ENCODE measurements around the gene ADPRS. TPM values are rescaled to one million over a fixed set of nuclear protein-coding genes. Genes with fewer than 3 reads are reported as not detected.

Gene ADPRS
- total RNA-seq, 1 experiment from 2014 or later, result 30.0 TPM

DNA sequence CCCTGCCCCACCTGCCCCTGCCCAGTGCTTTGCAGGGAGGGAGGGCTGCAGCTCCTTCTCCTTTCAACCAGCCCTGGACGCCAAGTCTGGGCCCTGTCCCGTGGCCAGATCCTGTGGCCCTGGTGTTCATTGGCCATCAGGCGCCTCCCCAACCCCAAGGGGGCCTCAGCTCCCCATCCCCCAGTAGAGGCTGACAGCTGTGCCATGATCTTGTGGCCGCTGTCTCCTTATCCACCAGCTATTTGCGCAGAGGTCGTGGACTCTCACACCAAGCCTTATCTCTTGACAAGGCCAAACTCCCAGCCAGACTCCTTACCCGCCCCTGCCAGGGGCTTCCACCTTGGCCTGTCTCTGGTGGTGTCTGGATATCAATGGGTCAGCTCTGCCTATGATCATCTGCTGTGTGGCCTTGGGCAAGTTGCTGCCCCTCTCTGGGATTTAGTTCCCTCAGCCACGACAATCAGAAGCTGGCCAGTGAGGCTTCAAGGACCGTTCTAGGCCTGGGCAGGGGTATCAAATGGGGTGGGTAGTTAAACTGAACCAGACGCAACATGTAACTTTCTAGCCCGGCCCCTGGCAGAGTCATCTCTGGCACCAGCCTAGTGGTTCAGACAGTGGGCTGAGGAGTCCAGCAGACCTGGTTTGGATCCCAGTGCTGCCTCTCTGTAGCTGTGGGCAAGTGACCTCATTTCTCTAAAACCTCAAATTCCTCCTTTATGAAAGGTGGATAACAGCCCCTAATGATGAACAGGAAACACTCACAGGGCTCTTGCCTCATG lies 39.6 kb downstream of the ADPRS start:
- TF ChIP-seq, protein P1, sequence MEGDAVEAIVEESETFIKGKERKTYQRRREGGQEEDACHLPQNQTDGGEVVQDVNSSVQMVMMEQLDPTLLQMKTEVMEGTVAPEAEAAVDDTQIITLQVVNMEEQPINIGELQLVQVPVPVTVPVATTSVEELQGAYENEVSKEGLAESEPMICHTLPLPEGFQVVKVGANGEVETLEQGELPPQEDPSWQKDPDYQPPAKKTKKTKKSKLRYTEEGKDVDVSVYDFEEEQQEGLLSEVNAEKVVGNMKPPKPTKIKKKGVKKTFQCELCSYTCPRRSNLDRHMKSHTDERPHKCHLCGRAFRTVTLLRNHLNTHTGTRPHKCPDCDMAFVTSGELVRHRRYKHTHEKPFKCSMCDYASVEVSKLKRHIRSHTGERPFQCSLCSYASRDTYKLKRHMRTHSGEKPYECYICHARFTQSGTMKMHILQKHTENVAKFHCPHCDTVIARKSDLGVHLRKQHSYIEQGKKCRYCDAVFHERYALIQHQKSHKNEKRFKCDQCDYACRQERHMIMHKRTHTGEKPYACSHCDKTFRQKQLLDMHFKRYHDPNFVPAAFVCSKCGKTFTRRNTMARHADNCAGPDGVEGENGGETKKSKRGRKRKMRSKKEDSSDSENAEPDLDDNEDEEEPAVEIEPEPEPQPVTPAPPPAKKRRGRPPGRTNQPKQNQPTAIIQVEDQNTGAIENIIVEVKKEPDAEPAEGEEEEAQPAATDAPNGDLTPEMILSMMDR (conservative IDR thresholded peaks at IDR 0.05), result no peak
- no peak for TF ChIP-seq EZH2 (IDR thresholded peaks at IDR 0.05; ENCODE audit: low read depth)
- intact Hi-C loops (cut with micrococcal nuclease; ENCODE audit: unreplicated experiment), result no loop called here
- no peak overlapping the region for H3K4me3 ChIP-seq
- no peak for DNase-seq
- H4K20me1 ChIP-seq (ENCODE audit: insufficient read depth), result no peaks in the 10 kb centered on the region
- H3K27me3 ChIP-seq (ENCODE audit: insufficient read depth, low read depth), result peaks cover 23% of the 10 kb centered on the region
- no TSS peak for BruUV-seq (replicated peaks)
- CTCF ChIA-PET, result no interaction called here
- POLR2A ChIA-PET (ENCODE audit: unreplicated experiment), result no interaction called here
- H3F3A ChIP-seq (ENCODE audit: insufficient read depth, low read depth), result no peaks in the 10 kb centered on the region; the same call in 1 of the 2 replicates
- no peaks in the 10 kb centered on the region for H3K4me1 ChIP-seq (replicated peaks; ENCODE audit: insufficient read depth)
- H3K4me2 ChIP-seq, result no peak overlapping the region
- H3K9me3 ChIP-seq (ENCODE audit: insufficient read depth, low read depth), result no peaks in the 10 kb centered on the region
- H3K79me2 ChIP-seq (ENCODE audit: low read depth), result no peaks in the 10 kb centered on the region
- H3K36me3 ChIP-seq (ENCODE audit: low read depth), result no peaks in the 10 kb centered on the region
- H2AFZ ChIP-seq, result no peak overlapping the region
- H3K9me2 ChIP-seq (ENCODE audit: insufficient read depth), result no peaks in the 10 kb centered on the region
- no peak overlapping the region for H3K27ac ChIP-seq

DNA sequence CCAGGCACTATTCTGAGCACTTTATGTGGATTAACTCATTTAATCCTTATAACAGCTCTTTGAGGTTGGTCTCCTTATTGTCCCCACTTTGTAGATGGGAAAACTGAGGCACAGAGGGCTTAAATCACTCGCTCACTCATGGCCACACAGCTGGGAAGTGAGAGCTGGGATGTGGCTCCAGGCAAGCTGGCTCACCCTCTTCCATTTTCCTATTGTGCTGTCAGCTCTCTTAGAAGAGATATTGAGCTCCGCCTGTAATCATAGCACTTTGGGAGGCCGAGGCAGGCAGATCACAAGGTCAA lies 40.2 kb downstream of the ADPRS start:
- Histone ChIP-seq H3K9me3 (ENCODE audit: insufficient read depth, low read depth) (no peaks in the 10 kb centered on the region), H3K36me3 (ENCODE audit: low read depth) (no peaks in the 10 kb centered on the region), H3K9me2 (ENCODE audit: insufficient read depth) (no peaks in the 10 kb centered on the region), H3K79me2 (ENCODE audit: low read depth) (no peaks in the 10 kb centered on the region), H3K27ac (no peak overlapping the region), H3F3A (ENCODE audit: insufficient read depth, low read depth) (no peaks in the 10 kb centered on the region; the same call in 1 of the 2 replicates), H4K20me1 (ENCODE audit: insufficient read depth) (no peaks in the 10 kb centered on the region), H3K4me1 (replicated peaks; ENCODE audit: insufficient read depth) (no peaks in the 10 kb centered on the region), H3K4me3 (no peak overlapping the region), H2AFZ (no peak overlapping the region), H3K27me3 (ENCODE audit: insufficient read depth, low read depth) (peaks cover 18% of the 10 kb centered on the region), H3K4me2 (no peak overlapping the region)
- intact Hi-C loops (cut with micrococcal nuclease; ENCODE audit: unreplicated experiment), result no loop called here
- no TSS peak for BruUV-seq (replicated peaks)
- POLR2A ChIA-PET (ENCODE audit: unreplicated experiment), result no interaction called here
- TF ChIP-seq EZH2 (IDR thresholded peaks at IDR 0.05; ENCODE audit: low read depth), result no peak
- TF ChIP-seq, protein P1 (conservative IDR thresholded peaks at IDR 0.05), result no peak
- CTCF ChIA-PET, result no interaction called here
- DNase-seq, result no peak

DNA sequence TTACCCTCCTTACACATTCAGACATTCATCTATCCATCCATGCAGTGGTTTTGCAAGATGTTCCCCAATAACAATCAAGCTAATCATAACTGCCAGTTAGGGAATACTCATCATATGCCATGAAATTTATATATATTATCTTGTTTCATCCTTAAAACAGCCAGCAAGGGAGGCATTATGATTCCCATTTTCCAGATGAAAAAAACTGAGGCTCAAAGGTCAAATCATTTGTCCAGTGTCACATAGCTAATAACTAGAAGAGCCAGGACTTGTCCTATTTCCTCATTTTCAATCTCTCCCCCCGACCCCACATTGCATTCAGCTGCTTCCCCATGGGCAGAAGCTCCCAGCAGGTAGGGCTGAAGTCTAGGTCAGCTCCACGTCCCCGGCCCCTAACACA lies 43.3 kb downstream of the ADPRS start:
- POLR2A ChIA-PET (ENCODE audit: unreplicated experiment), result no interaction called here

More for the DNA sequence above, 43.3 kb downstream of the ADPRS start:
- H3K27ac ChIP-seq, result no peak overlapping the region
- intact Hi-C loops (cut with micrococcal nuclease; ENCODE audit: unreplicated experiment), result no loop called here
- TF ChIP-seq, protein P1 (conservative IDR thresholded peaks at IDR 0.05), result no peak
- no peak for TF ChIP-seq EZH2 (IDR thresholded peaks at IDR 0.05; ENCODE audit: low read depth)
- CTCF ChIA-PET, result no interaction called here
- H3K9me3 ChIP-seq (ENCODE audit: insufficient read depth, low read depth), result no peaks in the 10 kb centered on the region
- BruUV-seq (replicated peaks), result no TSS peak
- peaks cover 4% of the 10 kb centered on the region; the same call in 1 of the 2 replicates for H3F3A ChIP-seq (ENCODE audit: insufficient read depth, low read depth)
- H3K9me2 ChIP-seq (ENCODE audit: insufficient read depth), result no peaks in the 10 kb centered on the region
- H3K4me1 ChIP-seq (replicated peaks; ENCODE audit: insufficient read depth), result 0 out of 2 replicates have a peak, but pooled peaks cover 5% of the 10 kb centered on the region
- no peak for DNase-seq
- H4K20me1 ChIP-seq (ENCODE audit: insufficient read depth), result no peaks in the 10 kb centered on the region
- no peak overlapping the region for H3K4me2 ChIP-seq
- H3K4me3 ChIP-seq, result no peak overlapping the region
- H3K79me2 ChIP-seq (ENCODE audit: low read depth), result no peaks in the 10 kb centered on the region
- H2AFZ ChIP-seq, result no peak overlapping the region
- no peaks in the 10 kb centered on the region; the same call in 1 of the 2 replicates for H3K36me3 ChIP-seq (ENCODE audit: low read depth)
- no peaks in the 10 kb centered on the region for H3K27me3 ChIP-seq (ENCODE audit: insufficient read depth, low read depth)
